ENCODE measurements around the gene MICAL2.

GRCh38 chr11:12166299-12167060 is 56.1 kb downstream of the MICAL2 start:
- TF ChIP-seq CTCF (IDR thresholded peaks at IDR 0.05): no peak
- TF ChIP-seq POLR2A (IDR thresholded peaks at IDR 0.05; ENCODE audit: low read depth): no peak
- TF ChIP-seq EP300 (IDR thresholded peaks at IDR 0.05): no peak
- TF ChIP-seq POLR2AphosphoS5 (IDR thresholded peaks at IDR 0.05): no peak

All from esophagus muscularis mucosa (tissue), 4 donors.